ENCODE results near the gene TSPAN11.
"Not testable (repeated sequence)": the region's sequence is repeated elsewhere in the genome, so short reads cannot be mapped to it uniquely, and the experiment has no call there.

The TSPAN11 gene

DNA sequence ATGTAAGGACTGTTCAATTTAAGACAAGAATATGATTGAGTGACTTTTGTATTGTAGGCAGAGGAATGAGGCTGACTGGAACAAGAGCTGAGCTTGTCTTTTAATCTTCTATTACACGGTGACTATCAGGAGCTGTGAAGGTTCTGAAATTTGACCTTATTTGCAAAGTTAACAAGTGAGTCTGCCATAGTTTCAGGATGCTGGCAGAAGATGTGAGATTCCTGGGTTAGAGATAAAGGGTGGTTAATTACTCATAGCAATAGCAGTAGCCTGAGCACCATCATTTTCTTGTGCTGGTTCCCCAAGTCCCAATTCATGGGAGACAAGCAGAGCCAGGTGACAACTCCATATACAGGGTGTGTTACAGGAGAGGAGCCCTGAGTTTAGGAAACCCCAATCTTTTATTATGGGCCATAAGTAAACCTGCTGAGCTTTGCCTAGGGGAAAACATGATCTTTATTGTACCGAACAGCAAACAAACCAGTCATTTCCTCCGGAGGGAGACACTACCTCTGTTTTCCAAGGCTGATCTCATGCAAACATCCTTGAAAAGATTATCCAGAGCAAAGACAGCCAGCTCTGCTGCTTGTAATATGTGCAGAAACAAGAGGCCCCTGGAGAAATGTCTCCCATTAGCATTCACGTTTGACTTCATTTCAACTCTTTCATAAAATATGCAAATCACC is 95.4 kb downstream of the TSPAN11 start:
- no peak for DNase-seq

DNA sequence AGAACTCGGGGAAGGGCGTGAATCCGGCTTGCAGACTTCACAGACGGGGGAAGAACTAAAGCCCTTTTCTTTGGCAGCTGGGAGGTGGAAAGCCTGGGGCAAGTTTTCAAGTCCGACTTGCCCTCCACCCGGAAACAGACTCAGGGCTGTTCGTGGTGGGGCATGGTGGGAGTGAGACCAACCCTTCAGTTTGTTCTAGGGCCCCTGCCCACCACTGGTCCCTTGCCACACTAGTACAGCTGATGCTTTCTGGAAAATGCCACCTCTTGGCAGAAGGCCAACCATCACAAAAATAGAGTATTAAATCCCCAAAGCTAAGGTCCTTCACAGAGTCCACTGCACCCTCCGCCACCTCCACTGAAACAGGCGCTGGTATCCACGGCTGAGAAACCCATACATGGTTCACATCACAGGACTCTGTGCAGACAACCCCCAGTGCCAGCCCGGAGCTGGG is 96.8 kb downstream of the TSPAN11 start:
- no peak for DNase-seq

DNA sequence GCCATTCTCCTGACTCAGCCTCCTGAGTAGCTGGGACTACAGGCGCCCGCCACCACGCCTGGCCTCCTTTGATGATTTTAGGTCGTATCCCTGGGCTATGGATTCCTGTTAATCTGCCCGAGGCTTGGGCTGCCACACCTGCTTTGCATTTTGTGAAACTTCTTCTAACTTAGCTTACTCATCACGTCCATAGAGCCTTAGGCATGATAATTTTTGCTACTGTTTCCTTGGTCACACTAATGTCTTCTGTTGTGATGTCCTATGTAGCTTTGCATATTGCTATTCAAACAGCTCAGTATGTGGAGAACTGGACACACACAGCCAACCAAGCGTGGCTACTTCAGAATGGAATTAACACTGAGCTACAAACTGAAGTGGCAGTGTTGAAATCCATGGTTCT is 99.7 kb downstream of the TSPAN11 start:
- no peak for DNase-seq

DNA sequence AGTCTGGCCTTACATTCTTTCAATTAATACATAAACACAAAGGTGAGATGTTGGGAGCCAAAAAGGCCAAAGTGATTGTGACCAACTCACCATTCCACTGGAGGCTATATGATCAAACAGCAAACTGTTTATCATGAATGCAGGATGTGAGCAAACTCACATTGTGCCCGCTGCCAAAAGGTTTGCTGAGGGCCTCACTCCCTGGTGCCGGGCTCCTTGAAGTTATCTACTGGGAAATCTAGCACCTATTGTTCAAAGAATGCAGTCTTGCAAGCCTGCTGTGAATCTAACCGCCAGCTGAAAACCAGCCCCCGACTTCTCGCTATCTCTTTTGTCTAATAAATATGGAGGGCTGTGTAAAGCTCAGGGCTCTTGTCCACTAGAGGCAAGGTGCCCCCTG is 100.5 kb downstream of the TSPAN11 start:
- DNase-seq, result not testable (repeated sequence)

DNA sequence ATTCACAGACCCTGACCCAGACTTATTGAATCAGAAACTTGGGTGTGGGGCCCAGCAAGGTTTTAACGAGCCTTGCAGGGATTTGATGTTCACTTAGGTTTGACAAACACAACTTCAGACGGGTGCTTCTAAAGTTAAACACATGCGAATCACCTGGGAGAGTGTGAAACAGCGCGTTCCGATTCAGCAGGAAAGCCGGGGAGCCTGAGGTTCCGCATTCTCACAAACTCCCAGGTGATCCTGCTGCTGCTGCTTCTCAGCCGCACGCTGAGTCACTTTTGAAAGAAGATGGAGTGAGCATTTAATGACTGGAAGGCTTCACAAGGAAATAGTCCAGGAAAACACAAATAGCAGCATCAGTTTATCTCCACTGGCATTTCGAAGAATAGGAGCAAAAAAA is 102.9 kb downstream of the TSPAN11 start:
- DNase-seq, result no peak

DNA sequence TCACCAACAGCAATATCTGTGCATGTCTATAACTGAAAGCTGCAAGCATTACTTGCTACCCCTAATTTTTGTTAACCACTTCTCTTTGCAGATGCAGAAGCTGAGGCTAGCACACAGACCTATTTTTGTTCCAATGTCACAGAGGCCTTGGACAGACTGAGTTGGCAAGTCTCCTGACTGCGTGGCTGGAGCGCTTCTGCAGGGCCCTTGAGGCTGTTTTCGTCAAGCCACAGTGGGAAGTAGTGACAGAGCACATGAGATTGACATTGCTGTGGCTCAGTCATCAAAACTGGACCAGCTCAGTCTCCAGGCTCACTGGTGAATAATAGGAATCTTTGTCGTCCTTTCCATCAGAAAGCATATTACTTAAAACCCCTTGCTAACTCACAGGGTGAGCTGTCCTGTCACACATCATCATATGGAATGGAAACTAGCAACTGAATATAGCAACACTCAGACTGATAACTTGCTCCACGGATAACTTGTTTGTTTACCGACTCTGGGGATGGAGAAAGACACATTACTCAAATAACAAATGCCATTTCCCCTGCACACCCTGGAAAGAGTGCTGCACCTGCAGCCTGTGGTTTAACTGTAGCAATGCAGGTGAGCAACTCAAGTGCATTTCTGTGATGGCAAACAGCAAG is 103.5 kb downstream of the TSPAN11 start:
- no peak for DNase-seq

DNA sequence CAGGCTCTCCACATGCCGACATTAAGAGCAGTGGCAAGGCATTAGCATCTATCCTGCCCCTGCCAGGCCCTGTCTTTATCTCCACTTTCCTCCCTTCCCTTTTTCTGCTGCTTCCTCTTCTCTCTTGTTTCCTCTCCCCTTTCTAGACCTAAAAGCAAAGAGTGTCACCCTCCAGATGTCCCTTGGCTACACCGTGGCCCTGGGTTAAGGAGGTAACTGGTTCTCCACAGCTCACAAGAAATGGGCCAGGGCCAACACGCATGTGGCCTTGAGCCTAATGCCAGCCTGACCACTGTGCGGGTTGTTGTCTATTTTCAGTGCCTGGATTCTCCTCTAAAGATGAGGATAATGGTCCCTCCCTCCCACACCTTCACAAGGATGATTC is 105.4 kb downstream of the TSPAN11 start:
- no peak for DNase-seq

DNA sequence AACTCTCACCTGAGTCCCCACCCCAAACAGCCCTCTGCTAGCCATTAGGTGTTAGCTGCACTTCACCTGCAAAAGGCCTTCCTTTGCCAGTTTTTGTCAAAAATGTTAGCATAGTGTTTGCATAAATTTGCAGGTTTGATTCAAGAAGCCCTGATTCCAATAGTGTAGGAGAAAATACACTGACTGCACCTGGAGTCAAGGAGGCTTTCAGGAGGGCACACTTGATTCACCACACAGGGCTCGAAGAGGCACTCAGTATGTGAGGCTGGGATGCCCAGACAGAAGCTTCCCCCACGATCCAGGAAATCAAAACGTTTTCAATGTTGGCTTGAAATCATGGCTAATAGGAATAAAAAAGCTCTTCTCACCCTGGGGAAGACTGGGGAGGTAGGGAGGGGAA is 106.6 kb downstream of the TSPAN11 start:
- no peak for DNase-seq

DNA sequence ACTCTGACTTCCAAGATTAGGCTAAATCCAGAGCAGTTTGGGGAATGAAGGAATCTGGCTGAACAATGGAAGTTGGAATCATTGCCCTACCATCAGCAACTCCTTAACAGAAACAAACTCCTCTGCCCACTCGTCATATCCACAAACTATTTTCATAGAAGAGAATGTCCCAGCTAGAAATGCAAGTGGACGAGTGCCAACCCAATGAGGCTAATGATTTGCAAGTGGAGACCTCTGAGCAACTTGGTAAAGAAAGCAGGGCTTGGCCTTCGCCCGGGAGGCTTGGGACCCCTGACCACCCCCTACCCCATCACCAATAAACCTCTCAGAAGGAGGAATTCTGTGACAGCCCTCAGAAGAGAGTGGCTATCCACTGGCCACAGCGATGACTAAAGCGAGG is 107.1 kb downstream of the TSPAN11 start:
- DNase-seq, result no peak

DNA sequence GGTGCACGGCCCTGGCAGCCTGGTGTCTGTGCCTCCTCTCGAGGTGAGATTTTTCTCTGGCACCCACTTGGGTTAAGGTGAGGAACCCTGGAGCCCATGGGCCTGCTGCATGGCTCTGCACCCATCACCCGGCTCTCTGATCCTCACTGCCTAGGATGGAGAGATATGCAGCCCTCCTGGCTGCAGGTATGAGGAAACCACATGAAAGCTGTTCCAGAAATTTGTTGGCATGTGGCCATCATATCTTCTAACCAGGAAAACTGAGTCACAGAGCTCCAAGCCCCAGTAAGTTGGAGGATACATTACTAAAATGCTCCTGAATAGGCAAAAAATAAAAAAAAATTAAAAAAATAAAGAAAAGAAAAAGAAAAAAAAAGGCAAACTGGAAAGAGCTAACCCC is 107.8 kb downstream of the TSPAN11 start:
- no peak for DNase-seq

DNA sequence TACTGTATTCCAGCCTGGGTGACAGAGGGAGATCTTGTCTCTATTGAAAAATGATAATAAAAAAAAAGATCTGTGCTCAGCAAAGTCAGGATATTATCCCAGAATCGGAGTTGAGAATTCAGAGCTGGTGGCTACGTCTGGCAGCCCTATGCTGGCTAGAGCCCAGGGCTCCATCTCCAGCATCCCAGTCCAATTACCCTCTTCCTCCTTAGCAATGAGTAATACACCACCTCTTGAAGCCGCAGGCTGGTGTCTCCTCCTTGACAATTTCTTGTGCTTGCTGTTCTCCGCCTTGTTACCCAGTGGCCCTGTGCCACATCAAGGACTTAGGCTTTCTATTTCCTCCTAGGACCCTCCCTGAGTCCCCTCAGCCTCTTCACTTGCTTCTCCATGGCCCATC is 108.7 kb downstream of the TSPAN11 start:
- DNase-seq, result no peak

DNA sequence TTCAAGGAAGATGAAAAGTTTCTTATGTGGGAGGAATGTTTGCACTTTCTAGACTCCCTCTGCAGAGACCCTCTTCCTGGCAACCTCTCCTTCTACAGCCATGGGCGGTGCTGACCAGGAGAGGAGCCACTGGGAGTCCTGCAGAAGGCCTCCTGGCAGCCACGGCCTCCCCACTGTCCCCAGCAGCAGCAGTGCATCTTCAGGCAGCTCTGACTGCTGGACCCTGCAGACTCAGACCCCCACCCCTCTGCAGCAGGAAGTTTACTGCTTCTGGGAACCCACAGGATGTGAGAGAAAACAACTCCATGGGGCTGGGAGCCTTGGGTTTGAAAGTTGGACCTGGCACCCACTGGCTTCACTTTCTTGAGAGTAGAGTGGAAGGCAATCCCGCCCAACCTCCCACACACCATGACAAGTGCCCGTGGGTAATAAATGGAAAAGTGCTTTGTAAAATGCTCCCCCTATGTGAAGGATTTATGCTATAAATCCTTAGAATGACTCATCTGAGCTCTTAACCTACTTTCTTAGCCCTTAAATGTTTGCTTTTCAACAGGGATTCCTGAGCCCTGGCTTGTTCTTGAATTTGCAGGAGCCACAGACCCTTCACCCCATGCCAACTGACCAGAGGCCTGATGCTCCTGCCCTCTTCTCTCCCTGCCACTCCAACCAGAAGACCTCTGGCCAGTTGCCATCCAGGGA is 109.6 kb downstream of the TSPAN11 start:
- no peak for DNase-seq

DNA sequence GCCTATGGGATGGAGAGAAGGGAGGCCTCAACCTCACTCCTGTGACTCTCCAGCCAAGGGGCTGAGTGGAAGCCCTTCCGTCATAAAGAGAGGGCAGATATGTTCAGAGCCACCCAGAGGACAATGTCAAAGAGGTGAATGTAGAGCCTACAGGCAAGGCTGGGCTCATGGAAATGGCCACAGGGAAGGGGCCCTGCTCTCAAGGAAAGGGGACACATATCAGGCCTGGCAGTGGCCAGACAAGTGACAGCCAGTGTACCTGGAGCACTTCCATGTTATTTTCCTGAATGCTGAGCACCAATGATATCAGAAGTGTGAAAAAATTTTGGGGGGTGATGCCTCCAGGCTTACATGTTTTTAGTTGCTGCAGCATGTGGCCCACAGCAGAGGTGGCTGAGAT is 110.5 kb downstream of the TSPAN11 start:
- no peak for DNase-seq

DNA sequence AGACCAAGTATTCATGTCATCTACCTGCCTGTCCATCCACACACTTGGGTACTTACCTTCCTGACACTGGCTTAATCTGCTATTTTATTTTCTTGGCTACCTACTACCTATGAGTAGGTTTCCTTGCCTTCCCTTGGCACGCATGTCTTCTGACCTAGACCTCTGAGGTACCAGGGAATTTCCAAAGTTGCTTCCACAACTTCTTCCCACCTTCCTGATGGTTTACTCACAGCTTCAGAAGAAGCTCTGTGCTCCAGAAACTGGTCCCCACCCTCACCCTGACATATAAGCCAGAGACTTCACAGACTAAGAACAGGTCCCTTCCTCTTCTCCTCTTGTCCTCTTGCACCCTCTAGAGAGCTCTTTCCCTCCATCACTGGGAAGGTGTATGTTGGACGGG is 111.4 kb downstream of the TSPAN11 start:
- DNase-seq, result no peak

DNA sequence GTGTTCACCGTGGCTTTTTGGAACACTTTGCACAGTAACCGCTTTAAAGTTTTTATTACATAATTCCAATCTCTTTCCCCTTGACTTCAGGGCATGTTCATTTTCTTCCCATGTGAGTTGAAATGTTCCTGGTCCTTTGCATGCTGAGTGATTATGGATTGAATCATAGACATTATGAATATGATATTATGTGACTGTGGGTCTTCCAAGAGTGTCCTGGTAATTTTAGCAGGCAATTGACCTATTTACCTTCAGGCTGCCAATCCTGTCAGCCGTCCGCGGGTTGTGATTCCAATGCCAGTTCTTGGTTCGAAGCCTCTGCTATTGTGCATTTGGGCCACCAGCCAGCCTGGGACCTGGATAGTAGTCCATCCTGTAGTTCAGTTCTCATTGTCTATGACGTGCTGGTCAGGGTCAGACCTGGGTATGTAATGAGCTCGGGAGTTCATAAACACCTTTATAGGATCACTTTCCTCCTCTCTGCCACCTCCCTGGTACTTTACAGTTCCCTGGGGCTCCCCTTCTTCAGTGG is 114.6 kb downstream of the TSPAN11 start:
- no peak for DNase-seq
